Muscle layer of duodenum (tissue), 2 donors: ENCODE data around the gene MAPK12.

Experiments
- H3K27ac ChIP-seq: one replicate; pipeline ENCODE4 v1.7.0; 2013; ENCODE audit warnings: mild to moderate bottlenecking, low read length
- H3K27me3 ChIP-seq: one replicate; pipeline ENCODE4 v1.7.0; 2013; ENCODE audit warnings: low read depth, mild to moderate bottlenecking, control low read depth, low read length
- H3K36me3 ChIP-seq, 2 donors: one replicate each; pipeline ENCODE4 v1.7.0; 2013; ENCODE audit warnings: low read length in 2 of 2, control low read depth in 1 of 2, mild to moderate bottlenecking in 1 of 2; ENCODE audit not compliant: insufficient read depth in 2 of 2, control insufficient read depth in 1 of 2
- H3K4me1 ChIP-seq, 2 donors: one replicate each; pipeline ENCODE4 v1.7.0; 2013; ENCODE audit warnings: low read length in 2 of 2, mild to moderate bottlenecking in 2 of 2, control low read depth in 1 of 2, moderate library complexity in 1 of 2; ENCODE audit not compliant: insufficient read depth in 2 of 2, control insufficient read depth in 1 of 2
- H3K4me3 ChIP-seq, 2 donors: one replicate each; pipeline ENCODE4 v1.7.0; 2013; ENCODE audit warnings: low read length in 2 of 2, low read depth in 1 of 2, mild to moderate bottlenecking in 1 of 2
- H3K9me3 ChIP-seq, 2 donors: one replicate each; pipeline ENCODE4 v1.7.0; 2013; ENCODE audit warnings: low read length in 2 of 2, control low read depth in 1 of 2, mild to moderate bottlenecking in 1 of 2; ENCODE audit not compliant: control insufficient read depth in 1 of 2
- donor health status: healthy.

The MAPK12 gene

GRCh38 chr22:50270666-50271394, 9.3 kb upstream of the MAPK12 start:
- Histone ChIP-seq H3K36me3 (peaks cover 0 to 8% of the 10 kb centered on the region in 2 donors), H3K9me3 (no peaks in the 10 kb centered on the region), H3K4me3 (peak overlapping the region; percentile 26 to 57), H3K27me3 (no peaks in the 10 kb centered on the region), H3K4me1 (peaks cover 0 to 57% of the 10 kb centered on the region in 2 donors), H3K27ac (no peak overlapping the region)

- H3K9me3 ChIP-seq, result no peaks in the 10 kb centered on the region
- peaks cover 0 to 57% of the 10 kb centered on the region in 2 donors for H3K4me1 ChIP-seq
- peak within 1 kb of the TSS; percentile 26 to 57 for H3K4me3 ChIP-seq
- H3K27ac ChIP-seq, result no peak within 1 kb of the TSS
- peaks cover 0 to 3% of the 10 kb centered on the region in 2 donors for H3K36me3 ChIP-seq
- no peaks in the 10 kb centered on the region for H3K27me3 ChIP-seq
These were observed 8.6 kb upstream of the MAPK12 start, which contains the start of gene MAPK11 for GRCh38 chr22:50269970-50270665. TSS of gene MAPK11 (minus strand) at chr22:50270380. CDS start at chr22:50270292, 88 bp downstream.

GRCh38 chr22:50269573-50269969, 8.1 kb upstream of the MAPK12 start:
- H3K27me3 ChIP-seq, result no peaks in the 10 kb centered on the region

GRCh38 chr22:50268655-50269113, 7.2 kb upstream of the MAPK12 start:
- Histone ChIP-seq H3K36me3 (no peaks in the 10 kb centered on the region), H3K4me3 (peak overlapping the region in 1 of 2 donors; percentile 16), H3K27ac (no peak overlapping the region), H3K27me3 (no peaks in the 10 kb centered on the region), H3K9me3 (no peaks in the 10 kb centered on the region), H3K4me1 (peaks cover 0 to 57% of the 10 kb centered on the region in 2 donors)

More at GRCh38 chr22:50269573-50269969, 8.1 kb upstream of the MAPK12 start:
- Histone ChIP-seq H3K4me1 (peaks cover 0 to 57% of the 10 kb centered on the region in 2 donors), H3K4me3 (peak overlapping the region in 1 of 2 donors; percentile 56), H3K27ac (no peak overlapping the region), H3K36me3 (no peaks in the 10 kb centered on the region), H3K9me3 (no peaks in the 10 kb centered on the region)

- peaks cover 0 to 55% of the 10 kb centered on the region in 2 donors for H3K4me1 ChIP-seq
- no peaks in the 10 kb centered on the region for H3K9me3 ChIP-seq
- H3K27ac ChIP-seq, result no peak overlapping the region
- H3K27me3 ChIP-seq, result peaks cover 4% of the 10 kb centered on the region
- peak overlapping the region in 1 of 2 donors; percentile 50 for H3K4me3 ChIP-seq
- H3K36me3 ChIP-seq, result no peaks in the 10 kb centered on the region
These were observed 6.3 kb upstream of the MAPK12 start for GRCh38 chr22:50267591-50268390.

GRCh38 chr22:50266994-50267393, 5.5 kb upstream of the MAPK12 start:
- H3K27me3 ChIP-seq, result peaks cover 12% of the 10 kb centered on the region
- H3K4me1 ChIP-seq, result peaks cover 0 to 57% of the 10 kb centered on the region in 2 donors
- no peaks in the 10 kb centered on the region for H3K9me3 ChIP-seq
- no peaks in the 10 kb centered on the region for H3K36me3 ChIP-seq
- H3K4me3 ChIP-seq, result peak overlapping the region in 1 of 2 donors; percentile 50
- H3K27ac ChIP-seq, result no peak overlapping the region

- Histone ChIP-seq H3K4me3 (no peak overlapping the region), H3K27me3 (peaks cover 12% of the 10 kb centered on the region), H3K36me3 (no peaks in the 10 kb centered on the region), H3K27ac (no peak overlapping the region), H3K4me1 (peaks cover 0 to 53% of the 10 kb centered on the region in 2 donors), H3K9me3 (no peaks in the 10 kb centered on the region)
These were observed 3.6 kb upstream of the MAPK12 start for GRCh38 chr22:50264946-50265669.

GRCh38 chr22:50264104-50264745, 2.7 kb upstream of the MAPK12 start:
- Histone ChIP-seq H3K27me3 (peaks cover 12% of the 10 kb centered on the region), H3K4me3 (no peak overlapping the region), H3K27ac (no peak overlapping the region), H3K9me3 (no peaks in the 10 kb centered on the region), H3K4me1 (peaks cover 0 to 46% of the 10 kb centered on the region in 2 donors), H3K36me3 (no peaks in the 10 kb centered on the region)

- Histone ChIP-seq H3K27ac (no peak overlapping the region), H3K9me3 (no peaks in the 10 kb centered on the region), H3K4me1 (peaks cover 0 to 35% of the 10 kb centered on the region in 2 donors), H3K27me3 (peaks cover 12% of the 10 kb centered on the region), H3K36me3 (no peaks in the 10 kb centered on the region), H3K4me3 (no peak overlapping the region)
These were observed 1.6 kb upstream of the MAPK12 start for GRCh38 chr22:50262973-50263617.

GRCh38 chr22:50262460-50262911, 1.0 kb upstream of the MAPK12 start:
- Histone ChIP-seq H3K27me3 (peaks cover 12% of the 10 kb centered on the region), H3K9me3 (no peaks in the 10 kb centered on the region), H3K36me3 (no peaks in the 10 kb centered on the region), H3K4me3 (no peak overlapping the region), H3K4me1 (peaks cover 0 to 29% of the 10 kb centered on the region in 2 donors), H3K27ac (no peak overlapping the region)
